K562 (cell line): ENCODE data around the gene IL6ST. TPM values are rescaled to one million over a fixed set of nuclear protein-coding genes. Genes with fewer than 3 reads are reported as not detected.

Experiments used
- ATF1 ChIP-seq, 2 experiments: fragments of 450-650 bp in 1 of 2; IDR thresholded peaks; 2 replicates each; pipeline ENCODE4 v1.6.1; 2016; ENCODE audit warnings: missing compliant biosample characterization in 1 of 2, missing genetic modification characterization in 1 of 2
- CLOCK ChIP-seq: fragments of 250-450 bp; sonication (Bioruptor Pico); IDR thresholded peaks from 2 replicates; pipeline ENCODE4 v1.4.0; 2020; ENCODE audit warnings: mild to moderate bottlenecking, moderate library complexity, borderline replicate concordance
- GABPB1 ChIP-seq: sonication (generic); formaldehyde crosslinking; IDR thresholded peaks from 2 replicates; pipeline ENCODE4 v1.8.0; 2022; ENCODE audit warnings: mild to moderate bottlenecking, missing genetic modification reagents
- GABPB2 ChIP-seq: fragments of 250-450 bp; sonication (Bioruptor Pico); conservative IDR thresholded peaks from 2 replicates; pipeline ENCODE4 v1.5.1; 2021; ENCODE audit warnings: mild to moderate bottlenecking
- GTF2A2 ChIP-seq: IDR thresholded peaks from 2 replicates; pipeline ENCODE4 v1.6.1; 2016; ENCODE audit warnings: mild to moderate bottlenecking, missing genetic modification characterization, missing compliant biosample characterization
- ID3 ChIP-seq, 2 experiments: fragments of 250-450 bp in 1 of 2; fragments of 450-650 bp in 1 of 2; sonication (Bioruptor Pico) in 1 of 2; IDR thresholded peaks; 2 replicates each; pipeline versions ENCODE4 v1.6.1 to v1.8.0; 2016 to 2021; ENCODE audit warnings: mild to moderate bottlenecking in 2 of 2, moderate library complexity in 2 of 2, missing compliant biosample characterization in 1 of 2, missing genetic modification characterization in 1 of 2
- JUNB ChIP-seq: fragments of 450-650 bp; formaldehyde crosslinking; conservative IDR thresholded peaks from 2 replicates; pipeline ENCODE4 v1.4.0; 2020; ENCODE audit warnings: mild to moderate bottlenecking
- KDM1A ChIP-seq, 2 experiments: fragments of 450-650 bp; IDR thresholded peaks; 2 replicates each; pipeline ENCODE4 v1.6.1; 2016; ENCODE audit warnings: mild to moderate bottlenecking in 2 of 2
- MECOM ChIP-seq: fragments of 250-450 bp; sonication (Bioruptor Pico); IDR thresholded peaks from 2 replicates; pipeline ENCODE4 v1.8.0; 2022; ENCODE audit warnings: inconsistent platforms
- PTBP1 ChIP-seq: fragments of 200-400 bp; formaldehyde crosslinking; IDR thresholded peaks from 2 replicates; pipeline ENCODE4 v1.6.1; 2017; ENCODE audit warnings: low read depth, low read length
- PYGO2 ChIP-seq: fragments of 450-650 bp; IDR thresholded peaks from 2 replicates; pipeline ENCODE4 v1.6.1; 2016; ENCODE audit warnings: mild to moderate bottlenecking, missing genetic modification characterization, moderate library complexity, missing compliant biosample characterization
- SMARCA5 ChIP-seq: fragments of 450-650 bp; IDR thresholded peaks from 2 replicates; pipeline ENCODE4 v1.6.1; 2016
- YBX1 ChIP-seq: fragments of 450-650 bp; IDR thresholded peaks from 2 replicates; pipeline ENCODE4 v1.7.1; 2016; ENCODE audit warnings: mild to moderate bottlenecking
- ZBTB8A ChIP-seq: fragments of 450-650 bp; IDR thresholded peaks from 2 replicates; pipeline ENCODE4 v1.6.1; 2018; ENCODE audit warnings: mild to moderate bottlenecking, moderate library complexity; ENCODE audit not compliant: partially characterized antibody
- ZNF133 ChIP-seq: fragments of 250-450 bp; sonication (Bioruptor Pico); IDR thresholded peaks from 2 replicates; pipeline ENCODE4 v1.4.0; 2020; ENCODE audit warnings: mild to moderate bottlenecking
- ZNF253 ChIP-seq: fragments of 250-450 bp; sonication (Bioruptor Pico); conservative IDR thresholded peaks from 2 replicates; pipeline ENCODE4 v1.6.1; 2021; ENCODE audit warnings: mild to moderate bottlenecking
- ZNF347 ChIP-seq: fragments of 450-650 bp; formaldehyde crosslinking; IDR thresholded peaks from 2 replicates; pipeline ENCODE4 v1.4.0; 2020; ENCODE audit warnings: low read depth, mild to moderate bottlenecking, moderate library complexity
- polyA plus RNA-seq, 8 experiments: library from polyadenylated mRNA; depleted of rRNA in 4 of 8; stranded (reverse) in 5 of 8; unstranded in 3 of 8; fragments of >200 nt; fragmentation: Nextera tagmentation in 2 of 8; fragmentation: Illumina TruSeq in 1 of 8; extraction: Ambion mirVana in 2 of 8; extraction: Trizol in 1 of 8; gene quantifications; 2 replicates each; pipeline versions ENCODE4 v1.2.1 to v1.2.3, GENCODE V29; 2011 to 2014; ENCODE audit warnings: inconsistent platforms in 1 of 8, missing spikeins in 1 of 8
- total RNA-seq, 7 experiments: library from RNA; depleted of rRNA in 6 of 7; stranded (reverse); fragments of >200 nt in 6 of 7; fragmentation: Illumina TruSeq in 2 of 7; extraction: Trizol in 2 of 7; gene quantifications; 2 replicates each; pipeline versions ENCODE4 v1.2.1 to v1.2.3, GENCODE V29; 2011 to 2021; ENCODE audit warnings: low replicate concordance in 1 of 7
- TF ChIP-seq, protein P1 (sequence below): sonication (generic); formaldehyde crosslinking; IDR thresholded peaks from 2 replicates; pipeline ENCODE4 v1.8.0; 2022; ENCODE audit warnings: mild to moderate bottlenecking, low read depth, missing genetic modification reagents
- TF ChIP-seq, protein P2 (sequence below): fragments of 450-650 bp; IDR thresholded peaks from 2 replicates; pipeline ENCODE4 v1.6.1; 2016; ENCODE audit warnings: mild to moderate bottlenecking
- TF ChIP-seq, protein P3 (sequence below): IDR thresholded peaks from 2 replicates; pipeline ENCODE4 v1.6.1; 2012; ENCODE audit warnings: low read depth, low read length, improper control_type of control experiment, borderline replicate concordance

Gene IL6ST
- total and polyA plus RNA-seq, 9 of the 15 experiments (the other 6 are each of a cell fraction or from before 2014, with no cell fraction given), result 2.0 to 27.0 (median 7.9) TPM

DNA sequence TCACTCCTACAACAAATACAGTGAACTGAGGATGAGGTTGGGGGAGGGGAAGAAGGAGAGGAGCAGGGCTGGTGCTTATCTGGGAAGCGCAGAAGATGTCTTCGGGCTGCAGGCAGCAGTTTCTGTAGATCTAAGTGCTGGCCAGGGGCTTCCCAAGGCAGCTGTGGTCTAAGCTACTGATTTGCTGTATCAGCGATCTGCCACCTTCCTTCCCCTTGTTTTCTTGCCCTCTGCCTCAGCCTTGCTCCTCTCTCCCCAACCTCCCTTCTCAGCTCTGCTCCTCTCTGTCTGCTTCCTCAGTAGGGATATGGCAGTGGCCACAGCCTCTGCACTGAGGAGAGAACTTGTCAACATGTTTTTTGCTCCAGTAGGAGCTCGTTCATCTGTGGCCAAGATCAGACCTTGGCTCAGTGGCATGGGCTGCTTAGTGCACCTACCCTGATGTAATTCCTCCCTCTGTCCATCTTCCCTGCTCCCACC is 42.8 kb upstream of the IL6ST start (continued):
- peak; percentile 97 to 98 for TF ChIP-seq KDM1A (IDR thresholded peaks at IDR 0.05)
- no peak for TF ChIP-seq JUNB (CRISPR knock-in tag)
- no peak for TF ChIP-seq ID3 (CRISPR knock-in tag; IDR thresholded peaks at IDR 0.05)
- peak; percentile 82; the same call in 1 of the 2 replicates for TF ChIP-seq ID3 (tag; IDR thresholded peaks at IDR 0.05)
- TF ChIP-seq GTF2A2 (tag), result no peak
- TF ChIP-seq GABPB2 (CRISPR knock-in tag), result no peak
- no peak for TF ChIP-seq ZNF347
- TF ChIP-seq YBX1, result no peak
- no peak for TF ChIP-seq ZNF253 (CRISPR knock-in tag)
- no peak for TF ChIP-seq ATF1 (CRISPR knock-in tag; IDR thresholded peaks at IDR 0.05)
- TF ChIP-seq ATF1 (tag; IDR thresholded peaks at IDR 0.05), result peak; percentile 29; the same call in 1 of the 2 replicates
- TF ChIP-seq, protein P1, sequence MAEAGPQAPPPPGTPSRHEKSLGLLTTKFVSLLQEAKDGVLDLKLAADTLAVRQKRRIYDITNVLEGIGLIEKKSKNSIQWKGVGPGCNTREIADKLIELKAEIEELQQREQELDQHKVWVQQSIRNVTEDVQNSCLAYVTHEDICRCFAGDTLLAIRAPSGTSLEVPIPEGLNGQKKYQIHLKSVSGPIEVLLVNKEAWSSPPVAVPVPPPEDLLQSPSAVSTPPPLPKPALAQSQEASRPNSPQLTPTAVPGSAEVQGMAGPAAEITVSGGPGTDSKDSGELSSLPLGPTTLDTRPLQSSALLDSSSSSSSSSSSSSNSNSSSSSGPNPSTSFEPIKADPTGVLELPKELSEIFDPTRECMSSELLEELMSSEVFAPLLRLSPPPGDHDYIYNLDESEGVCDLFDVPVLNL, result no peak
- no peak for TF ChIP-seq PYGO2
- TF ChIP-seq ZBTB8A, result no peak
- TF ChIP-seq GABPB1 (CRISPR knock-in tag), result peak; percentile 50; the same call in 1 of the 2 replicates
- TF ChIP-seq, protein P2, sequence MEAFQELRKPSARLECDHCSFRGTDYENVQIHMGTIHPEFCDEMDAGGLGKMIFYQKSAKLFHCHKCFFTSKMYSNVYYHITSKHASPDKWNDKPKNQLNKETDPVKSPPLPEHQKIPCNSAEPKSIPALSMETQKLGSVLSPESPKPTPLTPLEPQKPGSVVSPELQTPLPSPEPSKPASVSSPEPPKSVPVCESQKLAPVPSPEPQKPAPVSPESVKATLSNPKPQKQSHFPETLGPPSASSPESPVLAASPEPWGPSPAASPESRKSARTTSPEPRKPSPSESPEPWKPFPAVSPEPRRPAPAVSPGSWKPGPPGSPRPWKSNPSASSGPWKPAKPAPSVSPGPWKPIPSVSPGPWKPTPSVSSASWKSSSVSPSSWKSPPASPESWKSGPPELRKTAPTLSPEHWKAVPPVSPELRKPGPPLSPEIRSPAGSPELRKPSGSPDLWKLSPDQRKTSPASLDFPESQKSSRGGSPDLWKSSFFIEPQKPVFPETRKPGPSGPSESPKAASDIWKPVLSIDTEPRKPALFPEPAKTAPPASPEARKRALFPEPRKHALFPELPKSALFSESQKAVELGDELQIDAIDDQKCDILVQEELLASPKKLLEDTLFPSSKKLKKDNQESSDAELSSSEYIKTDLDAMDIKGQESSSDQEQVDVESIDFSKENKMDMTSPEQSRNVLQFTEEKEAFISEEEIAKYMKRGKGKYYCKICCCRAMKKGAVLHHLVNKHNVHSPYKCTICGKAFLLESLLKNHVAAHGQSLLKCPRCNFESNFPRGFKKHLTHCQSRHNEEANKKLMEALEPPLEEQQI, result peak; percentile 95
- TF ChIP-seq, protein P3, sequence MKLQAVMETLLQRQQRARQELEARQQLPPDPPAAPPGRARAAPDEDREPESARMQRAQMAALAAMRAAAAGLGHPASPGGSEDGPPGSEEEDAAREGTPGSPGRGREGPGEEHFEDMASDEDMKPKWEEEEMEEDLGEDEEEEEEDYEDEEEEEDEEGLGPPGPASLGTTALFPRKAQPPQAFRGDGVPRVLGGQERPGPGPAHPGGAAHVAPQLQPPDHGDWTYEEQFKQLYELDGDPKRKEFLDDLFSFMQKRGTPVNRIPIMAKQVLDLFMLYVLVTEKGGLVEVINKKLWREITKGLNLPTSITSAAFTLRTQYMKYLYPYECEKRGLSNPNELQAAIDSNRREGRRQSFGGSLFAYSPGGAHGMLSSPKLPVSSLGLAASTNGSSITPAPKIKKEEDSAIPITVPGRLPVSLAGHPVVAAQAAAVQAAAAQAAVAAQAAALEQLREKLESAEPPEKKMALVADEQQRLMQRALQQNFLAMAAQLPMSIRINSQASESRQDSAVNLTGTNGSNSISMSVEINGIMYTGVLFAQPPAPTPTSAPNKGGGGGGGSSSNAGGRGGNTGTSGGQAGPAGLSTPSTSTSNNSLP, result peak; percentile 48; the same call in 1 of the 2 replicates
- no peak for TF ChIP-seq ZNF133 (CRISPR knock-in tag)
- TF ChIP-seq SMARCA5, result peak; percentile 58; the same call in 1 of the 2 replicates
- no peak for TF ChIP-seq PTBP1
- TF ChIP-seq CLOCK (CRISPR knock-in tag), result no peak
- TF ChIP-seq MECOM (CRISPR knock-in tag), result peak; percentile 85
